HL-60 (cell line): ENCODE data around the gene FOXC2.

ENCODE experiments used
- CTCF ChIP-seq: IDR thresholded peaks from one replicate; pipeline ENCODE4 v1.5.1; 2011; ENCODE audit warnings: low read length, control low read depth, inconsistent platforms; ENCODE audit not compliant: insufficient read depth
- GABPA ChIP-seq: IDR thresholded peaks from 2 replicates; pipeline ENCODE4 v1.6.1; 2012; ENCODE audit warnings: low read depth
- POLR2AphosphoS5 ChIP-seq: IDR thresholded peaks from 2 replicates; pipeline ENCODE4 v1.6.1; 2012; ENCODE audit warnings: low read depth
- REST ChIP-seq: IDR thresholded peaks from 2 replicates; pipeline ENCODE4 v1.6.1; 2012; ENCODE audit warnings: low read depth; ENCODE audit not compliant: insufficient replicate concordance
- SPI1 ChIP-seq: IDR thresholded peaks from 2 replicates; pipeline ENCODE4 v1.6.1; 2012; ENCODE audit warnings: low read depth, mild to moderate bottlenecking, borderline replicate concordance

- TF ChIP-seq CTCF (no peak), SPI1 (no peak), POLR2AphosphoS5 (no peak), GABPA (no peak), REST (no peak)
These were observed 24.6 kb downstream of the FOXC2 start for GRCh38 chr16:86591270-86591669.
